Activated CD8-positive, alpha-beta memory T cell treated with anti-CD3 and anti-CD28 coated beads, Interleukin-2, amount 50 U/mL, for 4 hours (primary cell): ENCODE data around the gene DLD.
"Not testable (repeated sequence)": the region's sequence is repeated elsewhere in the genome, so short reads cannot be mapped to it uniquely, and the experiment has no call there.

Experiments
- DNase-seq: peaks from one replicate; pipeline ENCODE4 v3.0.0-alpha.2; 2020

Gene DLD

DNA sequence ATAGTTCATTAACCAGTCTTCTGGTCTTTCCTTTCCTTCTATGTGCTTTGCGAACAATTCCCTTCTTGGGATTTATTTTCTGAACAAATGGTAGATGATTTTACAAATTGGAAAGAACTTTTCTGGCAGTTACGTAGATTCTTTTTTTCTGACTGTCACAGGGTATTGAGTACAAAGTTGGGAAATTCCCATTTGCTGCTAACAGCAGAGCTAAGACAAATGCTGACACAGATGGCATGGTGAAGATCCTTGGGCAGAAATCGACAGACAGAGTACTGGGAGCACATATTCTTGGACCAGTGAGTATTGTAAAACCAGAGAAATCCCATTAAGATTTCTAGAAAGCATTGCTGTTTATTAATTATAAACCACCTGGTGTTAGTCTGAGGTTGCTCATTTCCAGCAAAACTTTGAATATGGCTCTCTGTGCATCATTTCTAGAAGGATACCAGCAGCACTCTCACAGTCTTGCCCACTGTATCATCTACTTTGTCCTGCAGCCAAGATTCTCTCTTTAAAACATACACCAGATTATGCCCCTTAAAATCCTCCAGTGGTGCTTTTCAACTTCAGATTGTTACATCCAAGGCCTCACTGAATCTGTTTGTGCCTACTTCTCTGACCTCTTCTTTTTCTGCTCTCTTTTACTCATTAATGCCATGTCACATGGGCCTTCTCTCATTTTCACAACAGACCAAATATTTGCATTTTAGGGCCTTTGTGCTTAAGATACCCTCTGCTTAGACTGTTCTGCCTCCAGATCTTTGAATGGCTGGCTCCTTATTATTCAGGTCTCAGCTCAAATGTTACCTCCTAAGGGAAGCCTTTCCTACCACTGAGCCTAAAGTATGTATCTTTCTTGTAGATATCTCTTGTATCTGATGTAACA, 27.0 kb downstream of the DLD start:
- no peak for DNase-seq

- DNase-seq, result no peak
These were observed 28.0 kb downstream of the DLD start for GRCh38 chr7:107918948-107919347.

GRCh38 chr7:107920048-107920772, 29.2 kb downstream of the DLD start:
- no peak for DNase-seq

- not testable (repeated sequence) for DNase-seq
These were observed 30.8 kb downstream of the DLD start for GRCh38 chr7:107921826-107922225.

- DNase-seq, result no peak
These were observed 31.9 kb downstream of the DLD start for GRCh38 chr7:107922886-107923285.

DNA sequence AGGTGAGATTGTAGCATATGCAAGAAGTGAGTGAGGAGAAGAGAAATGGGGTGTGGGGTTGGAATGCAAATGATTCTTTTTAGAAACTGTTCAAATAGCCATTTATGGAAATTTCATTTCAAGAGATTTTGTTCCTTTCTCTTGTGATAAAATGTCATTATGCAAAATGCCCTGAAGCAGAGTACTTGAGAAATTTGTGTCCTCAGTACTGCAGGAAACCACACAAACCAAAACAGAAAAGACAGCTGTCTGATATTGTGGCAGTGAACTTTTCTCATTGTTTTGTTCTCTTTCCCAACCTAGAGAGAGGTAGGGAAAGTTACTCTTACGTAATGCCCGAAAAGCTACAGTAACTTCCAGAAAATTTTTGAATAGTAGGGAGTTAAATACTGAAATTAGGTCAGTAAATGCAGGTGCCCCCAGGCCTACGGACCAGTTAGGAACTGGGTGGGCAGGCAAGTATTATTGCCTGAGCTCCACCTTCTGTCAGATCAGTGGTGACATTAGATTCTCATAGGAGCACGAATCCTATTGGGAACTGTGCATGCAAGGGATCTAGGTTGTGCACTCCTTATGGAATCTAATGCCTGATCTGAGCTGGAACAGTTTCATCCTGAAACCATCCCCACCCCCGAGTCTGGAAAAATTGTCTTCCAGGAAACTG, 34.0 kb downstream of the DLD start:
- DNase-seq, result no peak

- no peak for DNase-seq
These were observed 35.5 kb downstream of the DLD start for GRCh38 chr7:107926481-107926880.

GRCh38 chr7:107931740-107932515, 40.9 kb downstream of the DLD start:
- DNase-seq, result no peak

GRCh38 chr7:107932805-107933204, 41.8 kb downstream of the DLD start:
- no peak for DNase-seq

DNA sequence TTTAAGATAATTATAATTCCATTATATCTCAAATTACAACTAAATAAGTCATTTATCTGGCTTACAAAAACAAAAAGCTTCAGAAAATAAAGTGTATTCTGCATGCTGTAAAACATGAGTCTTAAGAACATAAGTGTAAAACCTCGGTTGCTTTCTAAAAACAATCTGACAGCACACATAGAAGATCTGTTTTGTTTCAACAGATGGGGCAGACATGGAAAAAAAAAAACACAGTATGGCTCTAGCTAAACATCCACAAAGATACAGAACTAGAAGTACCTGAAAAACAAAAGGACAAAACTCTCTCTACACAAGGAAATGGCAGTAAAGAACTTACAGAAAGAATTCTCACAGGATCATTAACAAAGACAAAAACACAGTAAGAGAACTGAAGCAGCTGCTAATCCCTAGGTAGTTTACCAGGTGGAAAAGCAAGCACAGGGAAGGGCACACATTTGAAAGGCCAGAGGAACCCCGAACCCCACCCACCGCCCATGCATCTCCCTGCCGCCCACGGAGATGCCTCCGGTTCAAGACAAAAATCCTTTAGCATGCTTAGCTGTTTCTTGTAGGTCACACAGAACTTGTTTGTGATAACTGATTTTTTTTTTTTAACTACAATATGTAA, 42.5 kb downstream of the DLD start:
- DNase-seq, result no peak

DNA sequence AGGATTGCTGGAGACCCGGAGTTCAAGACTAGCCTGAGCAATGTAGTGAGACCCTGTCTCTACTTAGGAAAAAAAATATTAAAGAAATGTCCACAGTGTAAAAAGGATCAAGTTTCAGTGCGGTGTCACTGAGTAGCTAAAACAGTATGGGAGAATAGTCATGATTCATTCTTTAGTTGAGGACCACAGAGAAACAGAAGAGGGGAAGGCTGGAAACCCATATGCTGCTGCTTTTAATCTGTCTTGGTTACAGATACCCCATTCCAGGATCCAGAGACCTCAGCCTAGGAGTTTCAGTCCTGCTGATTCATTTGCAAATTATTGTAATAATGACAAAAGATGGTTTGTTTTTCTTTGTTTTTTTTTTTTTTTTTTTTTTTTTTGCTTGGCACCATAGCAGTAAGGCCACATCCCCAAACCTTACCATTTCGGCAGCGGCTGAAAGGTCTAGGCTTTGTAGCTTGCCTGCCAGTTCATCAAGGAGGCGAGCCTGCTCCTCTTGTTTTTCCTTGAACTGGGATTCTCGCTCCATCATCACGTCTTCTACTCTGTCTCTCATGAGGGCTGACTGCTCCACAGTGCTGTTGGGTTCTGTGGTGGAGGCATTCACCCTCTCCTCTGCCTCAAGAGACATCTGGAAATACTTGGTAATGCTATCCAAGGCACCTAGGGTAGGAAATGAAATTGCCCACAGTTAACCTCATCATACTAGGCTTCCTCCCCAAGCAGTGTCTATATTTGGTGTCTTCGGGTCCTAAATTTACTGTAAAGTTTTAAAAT, 44.2 kb downstream of the DLD start:
- no peak for DNase-seq

DNA sequence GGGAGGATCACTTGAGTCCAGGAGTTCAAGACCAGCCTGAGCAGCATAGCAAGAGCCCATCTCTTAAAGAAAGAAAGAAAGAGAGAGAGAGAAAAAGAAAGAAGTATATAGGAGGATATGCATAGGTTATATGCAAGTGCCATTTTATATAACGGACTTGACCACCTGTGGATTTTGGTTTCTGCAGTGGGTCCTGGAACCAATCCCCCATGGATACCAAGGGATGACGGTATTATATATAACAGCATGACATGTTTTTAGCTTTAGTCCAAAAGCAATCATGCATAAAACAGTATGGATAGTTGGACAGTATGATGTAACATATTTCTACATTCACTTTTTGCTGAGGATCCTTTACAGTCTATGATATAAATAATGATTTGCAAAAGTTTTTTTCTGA, 45.3 kb downstream of the DLD start:
- no peak for DNase-seq

GRCh38 chr7:107937531-107937930, 46.5 kb downstream of the DLD start:
- no peak for DNase-seq

DNA sequence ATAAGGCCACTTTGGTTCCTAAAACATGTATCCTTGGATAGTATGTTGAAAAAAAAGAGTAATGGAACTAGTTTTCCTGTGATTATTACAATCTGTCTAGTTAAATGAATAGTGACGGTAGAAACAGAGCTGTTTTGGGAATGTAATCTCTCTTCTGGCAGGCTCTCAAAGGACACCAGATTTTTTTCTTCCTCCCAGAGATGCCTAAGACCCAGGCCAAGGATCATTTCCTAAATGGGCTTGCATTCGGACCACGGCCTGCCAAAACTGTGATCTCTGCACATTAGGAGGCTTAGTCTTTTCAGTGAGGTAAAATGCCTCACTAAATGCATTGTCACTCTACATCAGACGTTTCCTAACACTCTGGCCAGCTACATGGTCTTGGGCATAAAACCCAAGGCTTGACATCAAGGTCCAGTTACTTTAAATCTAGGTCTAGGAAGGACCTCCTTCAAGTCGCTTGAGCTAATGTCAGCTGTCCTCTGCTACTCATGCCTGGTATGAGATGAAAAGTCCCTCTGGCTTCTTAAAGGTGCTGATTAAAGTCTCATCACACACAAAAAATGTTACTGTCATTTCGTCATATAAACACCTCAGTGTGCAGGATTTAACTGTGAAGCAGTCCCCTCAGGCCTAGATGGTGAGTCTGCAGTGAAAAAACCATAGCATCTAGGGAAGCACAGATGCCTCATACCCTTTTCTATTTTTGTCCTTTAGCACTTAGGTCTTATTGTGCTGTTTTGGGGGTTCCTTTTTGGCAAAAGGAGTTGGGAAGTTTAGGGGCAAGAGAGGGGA, 47.7 kb downstream of the DLD start:
- no peak for DNase-seq

DNA sequence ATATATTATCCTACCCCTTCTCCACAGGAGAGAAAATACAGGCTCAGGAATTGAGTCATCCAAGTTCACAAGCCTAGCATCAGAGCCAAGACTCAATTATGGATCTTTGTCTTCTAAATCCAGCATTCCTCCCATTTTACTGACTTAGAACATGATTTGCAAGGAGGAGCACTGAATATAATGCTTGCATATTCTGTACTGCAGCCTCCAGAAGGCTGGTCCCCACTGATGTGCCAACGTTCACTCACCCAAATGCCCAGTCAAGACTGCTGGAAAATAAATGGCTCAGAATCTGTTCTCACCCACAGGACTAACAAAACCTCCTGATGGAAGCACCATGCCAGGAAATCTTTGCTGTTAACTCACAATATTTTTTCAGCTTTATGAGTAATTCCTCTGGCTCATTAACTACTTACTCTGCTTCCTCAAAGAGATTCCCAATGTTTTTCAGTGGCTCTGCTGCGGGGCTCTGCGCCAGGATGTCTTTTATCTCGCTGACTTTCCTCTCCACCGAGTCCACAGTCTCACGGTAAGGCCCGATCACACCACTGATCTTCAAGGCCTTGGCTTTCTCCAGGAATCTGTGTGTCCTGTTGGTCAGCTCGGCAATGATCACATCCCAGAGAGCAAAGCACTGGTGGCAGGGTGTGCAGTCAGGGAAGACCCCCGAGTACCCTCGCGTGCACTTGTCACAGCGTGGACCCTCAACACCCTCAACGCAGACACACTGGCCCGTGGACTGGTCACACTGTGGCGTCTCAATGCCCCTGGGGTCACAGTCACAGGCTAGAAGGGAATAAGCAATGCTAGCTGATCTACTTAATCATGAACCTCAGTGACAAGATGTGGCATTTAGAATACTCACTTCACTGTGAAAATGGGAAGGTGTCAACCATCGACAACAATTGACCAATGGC, 48.8 kb downstream of the DLD start:
- no peak for DNase-seq

DNA sequence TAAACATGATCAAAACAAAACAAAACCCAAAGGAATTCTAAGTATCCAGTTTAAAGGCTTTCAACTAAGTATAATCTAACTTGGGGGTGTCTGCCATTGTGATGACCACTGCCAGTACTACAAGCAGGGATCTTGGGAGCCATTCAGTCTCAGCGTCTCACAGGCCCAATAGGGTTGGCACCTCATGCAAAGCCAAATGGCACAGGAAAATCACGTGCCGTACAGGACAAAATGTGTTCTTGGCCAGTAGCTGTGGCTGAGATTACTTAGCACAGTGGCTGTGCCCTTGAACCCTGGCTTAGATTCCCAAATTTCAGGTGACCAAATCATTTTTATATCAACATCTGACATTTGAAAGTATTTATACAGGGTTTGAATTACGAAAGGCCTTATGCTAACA, 50.0 kb downstream of the DLD start:
- DNase-seq, result no peak

- no peak for DNase-seq
These were observed 52.0 kb downstream of the DLD start for GRCh38 chr7:107943018-107943417.

DNA sequence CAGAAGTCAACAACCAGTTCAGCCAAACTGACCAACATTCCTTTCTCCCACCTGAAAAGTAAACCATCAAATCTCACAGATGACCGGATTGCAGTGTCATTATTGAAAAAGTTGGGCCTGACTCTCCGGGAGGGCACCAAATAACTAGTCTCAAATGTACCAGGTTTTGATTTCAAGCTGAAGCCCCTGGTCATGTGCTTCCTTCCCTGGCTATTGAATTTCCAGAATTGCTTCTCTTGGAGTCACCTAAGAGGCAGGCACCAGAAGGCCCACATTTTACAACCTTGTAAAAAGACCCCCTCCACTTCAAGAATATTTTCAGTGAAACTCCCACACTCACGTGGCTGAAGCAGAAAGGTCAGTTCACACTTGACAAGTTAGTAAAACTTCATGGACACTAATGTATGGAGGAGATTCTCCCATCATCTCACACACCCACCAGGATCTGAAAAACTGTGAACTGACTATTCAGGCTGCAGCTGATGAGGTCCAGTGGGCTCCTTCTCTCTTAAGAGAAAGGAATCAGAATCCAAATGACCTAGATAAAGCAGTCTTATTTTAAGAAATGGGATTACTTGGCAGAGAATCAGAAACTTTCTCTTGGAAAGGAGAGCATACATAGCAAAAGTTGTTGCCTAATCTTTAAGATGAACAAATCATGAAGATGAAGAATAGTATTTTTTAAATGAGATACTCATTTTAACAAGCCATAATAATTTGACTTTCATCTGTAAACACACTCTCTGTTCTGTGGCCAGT, 53.6 kb downstream of the DLD start:
- no peak for DNase-seq

DNA sequence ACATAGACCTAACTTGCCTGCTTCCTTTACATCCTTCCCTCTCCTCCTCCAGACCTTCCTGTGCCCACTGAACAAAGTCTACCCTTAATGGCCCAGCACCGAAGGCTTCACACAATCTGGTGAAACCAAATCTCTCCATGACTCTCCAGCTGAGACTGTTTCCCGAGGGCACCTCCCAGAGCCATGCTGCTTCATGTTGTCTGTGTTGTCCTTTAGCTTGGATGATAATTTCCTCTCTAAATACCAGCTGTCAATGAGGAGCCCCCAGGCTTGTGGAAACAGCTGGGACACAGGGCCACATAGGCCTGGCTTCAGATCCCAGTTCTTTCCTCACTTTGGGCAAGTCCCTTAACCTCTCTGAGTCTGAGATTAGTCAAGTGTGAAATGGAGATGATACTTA, 54.3 kb downstream of the DLD start:
- DNase-seq, result no peak
